Prostate gland (tissue), 2 donors: ENCODE measurements around the gene TNFSF18. TPM values are rescaled to one million over a fixed set of nuclear protein-coding genes. Genes with fewer than 3 reads are reported as not detected.

Experiments
- DNase-seq: peaks from one replicate; pipeline ENCODE4 v3.0.0-alpha.2; 2019; ENCODE audit warnings: low spot score
- H3K27ac ChIP-seq, 2 donors: fragments of 200-600 bp; sonication (generic); 2 replicates each; pipeline ENCODE4 v1.5.1; 2017 to 2019
- H3K27me3 ChIP-seq: fragments of 200-600 bp; sonication (generic); replicated peaks from 2 replicates; pipeline ENCODE4 v1.5.1; 2019; ENCODE audit not compliant: insufficient read depth
- H3K36me3 ChIP-seq, 2 donors: fragments of 200-600 bp; sonication (generic); 1 replicate in 1 of 2; 2 replicates in 1 of 2; pipeline versions ENCODE4 v1.5.1 to v1.8.1; 2017 to 2019
- H3K4me1 ChIP-seq: fragments of 200-600 bp; sonication (generic); replicated peaks from 2 replicates; pipeline ENCODE4 v1.5.1; 2019
- H3K4me3 ChIP-seq, 2 donors: fragments of 200-600 bp; sonication (generic); 2 replicates each; pipeline ENCODE4 v1.5.1; 2017 to 2019
- H3K9me3 ChIP-seq: fragments of 200-600 bp; sonication (generic); 2 replicates; pipeline ENCODE4 v1.5.1; 2017
- CTCF ChIP-seq, 4 experiments: fragments of 200-600 bp in 2 of 4; fragments of 450-650 bp in 2 of 4; sonication (generic) in 2 of 4; IDR thresholded peaks; 1 replicate in 3 of 4; 2 replicates in 1 of 4; pipeline ENCODE4 v1.5.1; 2016 to 2019; ENCODE audit warnings: antibody characterized with exemption in 4 of 4, mild to moderate bottlenecking in 2 of 4, moderate library complexity in 2 of 4
- POLR2A ChIP-seq: fragments of 450-650 bp; IDR thresholded peaks from one replicate; pipeline ENCODE4 v1.6.1; 2016; ENCODE audit warnings: antibody characterized with exemption, mild to moderate bottlenecking
- POLR2AphosphoS5 ChIP-seq: sonication (generic); formaldehyde crosslinking; IDR thresholded peaks from one replicate; pipeline ENCODE4 v1.6.1; 2017; ENCODE audit warnings: antibody characterized with exemption
- WGBS: methylation state at CpG from one replicate; pipeline ENCODE4 v1.1.5; 2018; 5-methylcytosine and 5-hydroxymethylcytosine counted together
- intact Hi-C: fragments of 100-400 bp; cut with DNase I; formaldehyde crosslinking; loops from one replicate; pipeline ENCODE4 v1.14.2; 2022
- total RNA-seq, 2 donors: library from RNA; depleted of rRNA; stranded (reverse); fragments of >200 nt; gene quantifications; one replicate each; pipeline ENCODE4 v1.1.0, GENCODE V29; 2016

Gene TNFSF18, protein sequence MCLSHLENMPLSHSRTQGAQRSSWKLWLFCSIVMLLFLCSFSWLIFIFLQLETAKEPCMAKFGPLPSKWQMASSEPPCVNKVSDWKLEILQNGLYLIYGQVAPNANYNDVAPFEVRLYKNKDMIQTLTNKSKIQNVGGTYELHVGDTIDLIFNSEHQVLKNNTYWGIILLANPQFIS
- total RNA-seq: not detected

- DNase-seq: peak; percentile 19
- no peak within 1 kb of the TSS for H3K27ac ChIP-seq
- no peaks in the 10 kb centered on the region for H3K27me3 ChIP-seq
- H3K36me3 ChIP-seq: no peaks in the 10 kb centered on the region
- H3K4me3 ChIP-seq: no peak within 1 kb of the TSS
- H3K4me1 ChIP-seq: peaks cover 3% of the 10 kb centered on the region
- intact Hi-C loops: no loop called here
- WGBS: 6% methylated on average over 4 of the region's 4 CpGs
- H3K9me3 ChIP-seq: no peaks in the 10 kb centered on the region
- TF ChIP-seq POLR2AphosphoS5 (peak; percentile 50), POLR2A (no peak)
Measured at GRCh38 chr1:173050865-173051264, at the start of gene TNFSF18. TSS of gene TNFSF18 (minus strand) at chr1:173050941. CDS start at chr1:173050896, 45 bp downstream.

- intact Hi-C loops: no loop called here
- DNase-seq: no peak
- WGBS: 79% methylated on average over 2 of the region's 2 CpGs
- no peaks in the 10 kb centered on the region for H3K36me3 ChIP-seq
- no peaks in the 10 kb centered on the region for H3K9me3 ChIP-seq
- no peak overlapping the region for H3K4me3 ChIP-seq
- no peaks in the 10 kb centered on the region for H3K4me1 ChIP-seq
- H3K27me3 ChIP-seq: no peaks in the 10 kb centered on the region
- no peak overlapping the region for H3K27ac ChIP-seq
- TF ChIP-seq POLR2AphosphoS5: no peak
- TF ChIP-seq POLR2A: no peak
- TF ChIP-seq CTCF (IDR thresholded peaks at IDR 0.05): no peak
Measured at GRCh38 chr1:173099166-173099565, 48.4 kb upstream of the TNFSF18 start.

DNA sequence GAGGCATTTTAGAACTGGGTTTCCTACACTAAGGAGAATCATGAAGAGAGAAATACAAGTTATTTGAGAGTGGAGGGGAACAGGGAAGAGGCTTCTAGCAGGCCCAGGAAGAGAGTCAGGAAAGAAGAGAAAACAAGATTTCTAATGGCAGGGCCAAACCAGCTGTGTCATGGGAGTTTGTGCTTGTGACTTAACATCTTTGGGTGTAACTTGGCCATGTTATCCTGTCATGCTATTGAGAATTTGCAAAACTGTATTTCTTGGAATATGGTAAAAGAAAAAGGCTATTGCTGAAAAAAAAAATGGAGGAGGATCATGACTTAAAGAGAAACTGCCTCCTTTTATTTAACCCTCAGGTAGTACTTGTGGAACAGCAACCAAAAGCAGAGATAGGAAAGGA is 47.4 kb upstream of the TNFSF18 start:
- intact Hi-C loops: no loop called here
- H3K27me3 ChIP-seq: no peaks in the 10 kb centered on the region
- TF ChIP-seq CTCF (IDR thresholded peaks at IDR 0.05) (no peak), POLR2A (no peak), POLR2AphosphoS5 (no peak)
- no peak overlapping the region for H3K27ac ChIP-seq
- no peak overlapping the region for H3K4me3 ChIP-seq
- no peak for DNase-seq
- no peaks in the 10 kb centered on the region for H3K9me3 ChIP-seq
- H3K36me3 ChIP-seq: no peaks in the 10 kb centered on the region
- no peaks in the 10 kb centered on the region for H3K4me1 ChIP-seq

DNA sequence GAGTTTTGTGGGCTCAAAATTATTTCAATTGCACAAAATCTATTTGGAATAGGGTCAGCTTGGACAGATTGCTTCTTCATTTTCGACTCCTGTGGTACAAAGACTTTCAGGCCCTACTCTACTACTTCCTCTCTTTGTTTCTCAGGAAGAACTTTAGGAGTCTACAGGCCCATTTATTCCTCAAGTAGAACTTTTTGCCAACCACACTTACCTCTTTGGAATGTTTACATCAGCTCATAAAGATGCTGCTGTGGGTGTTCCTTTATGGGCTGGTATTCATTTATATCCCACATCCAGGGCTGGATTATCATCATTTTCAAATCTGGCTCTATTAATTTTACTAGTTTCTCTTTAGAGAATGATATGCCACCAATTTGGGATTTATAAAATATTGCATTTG is 46.3 kb upstream of the TNFSF18 start:
- no peak for DNase-seq
- TF ChIP-seq POLR2A (no peak), POLR2AphosphoS5 (no peak), CTCF (IDR thresholded peaks at IDR 0.05) (no peak)
- WGBS: 80% methylated on average over 1 of the region's 1 CpG
- no peak overlapping the region for H3K27ac ChIP-seq
- intact Hi-C loops: no loop called here
- no peaks in the 10 kb centered on the region for H3K36me3 ChIP-seq
- no peak overlapping the region for H3K4me3 ChIP-seq
- H3K9me3 ChIP-seq: no peaks in the 10 kb centered on the region
- no peaks in the 10 kb centered on the region for H3K27me3 ChIP-seq
- H3K4me1 ChIP-seq: no peaks in the 10 kb centered on the region

DNA sequence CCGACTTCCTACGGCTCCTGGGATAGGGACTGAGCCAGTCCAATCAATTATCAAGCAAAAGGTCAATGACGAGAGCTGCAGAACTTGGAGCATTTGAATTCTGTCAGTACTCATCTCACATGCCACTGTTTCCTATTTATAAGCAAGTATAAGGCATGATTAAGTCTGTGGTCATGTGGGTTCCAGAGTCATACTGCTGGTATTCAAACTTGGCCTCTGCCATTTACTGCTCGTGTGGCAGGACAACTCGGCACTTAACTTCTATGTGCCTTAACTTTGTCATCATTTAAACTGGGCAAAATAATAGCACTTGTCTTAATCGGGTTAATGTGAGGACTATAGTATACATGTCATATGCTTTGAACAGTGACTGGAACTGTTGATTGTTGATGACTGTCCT is 44.9 kb upstream of the TNFSF18 start:
- intact Hi-C loops: no loop called here
- no peaks in the 10 kb centered on the region for H3K4me1 ChIP-seq
- no peaks in the 10 kb centered on the region for H3K27me3 ChIP-seq
- H3K9me3 ChIP-seq: no peaks in the 10 kb centered on the region
- TF ChIP-seq CTCF (IDR thresholded peaks at IDR 0.05) (no peak), POLR2A (no peak), POLR2AphosphoS5 (no peak)
- 83% methylated on average over 6 of the region's 6 CpGs for WGBS
- H3K4me3 ChIP-seq: no peak overlapping the region
- no peaks in the 10 kb centered on the region for H3K36me3 ChIP-seq
- H3K27ac ChIP-seq: no peak overlapping the region
- no peak for DNase-seq
